GM13976 (cell line): ENCODE data around the gene RAB40B.

Experiments
- DNase-seq: peaks from one replicate; pipeline ENCODE4 v3.0.0; 2012; ENCODE audit warnings: low spot score
- CTCF ChIP-seq: IDR thresholded peaks from 2 replicates; pipeline ENCODE4 v1.5.1; 2012; ENCODE audit warnings: borderline replicate concordance, mild to moderate bottlenecking; ENCODE audit not compliant: insufficient read depth; ENCODE audit errors: extremely low read depth, missing control alignments, control extremely low read depth
- in situ Hi-C: fragments of 300-500 bp; cut with MboI; formaldehyde crosslinking; loops from one replicate; pipeline ENCODE4 v1.12.0; 2022; ENCODE audit warnings: low sequenced_read_pairs, mixed read lengths, inconsistent platforms; ENCODE audit not compliant: unreplicated experiment

RAB40B gene

GRCh38 chr17:82619641-82620040, 78.9 kb downstream of the RAB40B start:
- no peak for TF ChIP-seq CTCF
- DNase-seq: no peak
- in situ Hi-C loops: no loop called here

GRCh38 chr17:82619211-82619610, 79.3 kb downstream of the RAB40B start:
- no peak for DNase-seq
- no peak for TF ChIP-seq CTCF
- in situ Hi-C loops: no loop called here

- DNase-seq: no peak
- in situ Hi-C loops: no loop called here
- no peak for TF ChIP-seq CTCF
Observed at GRCh38 chr17:82616021-82616711, 82.3 kb downstream of the RAB40B start.

GRCh38 chr17:82615084-82616020, 83.1 kb downstream of the RAB40B start:
- no peak for TF ChIP-seq CTCF
- in situ Hi-C loops: no loop called here

GRCh38 chr17:82614095-82614631, 84.3 kb downstream of the RAB40B start:
- no peak for DNase-seq
- no peak for TF ChIP-seq CTCF
- in situ Hi-C loops: no loop called here

More at GRCh38 chr17:82615084-82616020, 83.1 kb downstream of the RAB40B start:
- DNase-seq: no peak

GRCh38 chr17:82613283-82614094, 85.0 kb downstream of the RAB40B start:
- no peak for DNase-seq
- in situ Hi-C loops: no loop called here
- TF ChIP-seq CTCF: no peak
